H9 (cell line): Measurements from ENCODE around the gene RAB30. TPM values are rescaled to one million over a fixed set of nuclear protein-coding genes. Genes with fewer than 3 reads are reported as not detected.

Experiments used
- DNase-seq: peaks from one replicate; pipeline ENCODE4 v3.0.0-alpha.2; 2017
- H2AFZ ChIP-seq: one replicate; pipeline ENCODE4 v1.6.1; 2013; ENCODE audit warnings: mild to moderate bottlenecking, low read length, control low read depth, moderate library complexity
- H2AK5ac ChIP-seq: 2 replicates; pipeline ENCODE4 v1.6.1; 2013; ENCODE audit warnings: low read length, control low read depth, mixed read lengths; ENCODE audit not compliant: insufficient read length
- H2BK120ac ChIP-seq: one replicate; pipeline ENCODE4 v1.6.1; 2013; ENCODE audit warnings: low read depth, mild to moderate bottlenecking, low read length, control low read depth, inconsistent platforms; ENCODE audit not compliant: poor library complexity, severe bottlenecking
- H2BK12ac ChIP-seq: 2 replicates; pipeline ENCODE4 v1.6.1; 2013; ENCODE audit warnings: low read length, control low read depth, mixed read lengths, low read depth; ENCODE audit not compliant: insufficient read length
- H2BK15ac ChIP-seq: 2 replicates; pipeline ENCODE4 v1.6.1; 2013; ENCODE audit warnings: low read depth, low read length, control low read depth
- H2BK20ac ChIP-seq: one replicate; pipeline ENCODE4 v1.6.1; 2013; ENCODE audit warnings: low read depth, mild to moderate bottlenecking, low read length, control low read depth, inconsistent platforms; ENCODE audit not compliant: poor library complexity, severe bottlenecking
- H2BK5ac ChIP-seq: 2 replicates; pipeline ENCODE4 v1.6.1; 2013; ENCODE audit warnings: low read length, control low read depth, mixed read lengths; ENCODE audit not compliant: insufficient read length
- H3K14ac ChIP-seq: 2 replicates; pipeline ENCODE4 v1.6.1; 2013; ENCODE audit warnings: low read length, control low read depth; ENCODE audit not compliant: insufficient read depth
- H3K18ac ChIP-seq: 2 replicates; pipeline ENCODE4 v1.6.1; 2013; ENCODE audit warnings: low read depth, mild to moderate bottlenecking, mixed read lengths, low read length, control low read depth; ENCODE audit not compliant: insufficient read length
- H3K23ac ChIP-seq: 2 replicates; pipeline ENCODE4 v1.6.1; 2013; ENCODE audit warnings: low read length, control low read depth, mixed read lengths, low read depth; ENCODE audit not compliant: insufficient read length
- H3K23me2 ChIP-seq: 2 replicates; pipeline ENCODE4 v1.6.1; 2013; ENCODE audit warnings: low read depth, mild to moderate bottlenecking, mixed read lengths, low read length, control low read depth; ENCODE audit not compliant: insufficient read length, poor library complexity, severe bottlenecking
- H3K27ac ChIP-seq: 2 replicates; pipeline ENCODE4 v1.5.1; 2013; ENCODE audit warnings: low read length, control low read depth, mixed read lengths, low read depth; ENCODE audit not compliant: insufficient read length
- H3K27me3 ChIP-seq: 2 replicates; pipeline ENCODE4 v1.6.1; 2013; ENCODE audit warnings: low read length, control low read depth, inconsistent platforms; ENCODE audit not compliant: insufficient read depth
- H3K4ac ChIP-seq: 2 replicates; pipeline ENCODE4 v1.6.1; 2013; ENCODE audit warnings: low read depth, mild to moderate bottlenecking, control low read depth, inconsistent platforms, low read length, moderate library complexity
- H3K4me1 ChIP-seq: 2 replicates; pipeline ENCODE4 v1.6.1; 2013; ENCODE audit warnings: low read length, control low read depth, inconsistent platforms; ENCODE audit not compliant: insufficient read depth
- H3K4me2 ChIP-seq: 2 replicates; pipeline ENCODE4 v1.6.1; 2013; ENCODE audit warnings: low read length, control low read depth, mixed read lengths; ENCODE audit not compliant: insufficient read length, insufficient read depth
- H3K56ac ChIP-seq: 2 replicates; pipeline ENCODE4 v1.6.1; 2013; ENCODE audit warnings: low read depth, mild to moderate bottlenecking, mixed read lengths, low read length, control low read depth; ENCODE audit not compliant: insufficient read length
- H3K79me1 ChIP-seq: 2 replicates; pipeline ENCODE4 v1.6.1; 2013; ENCODE audit warnings: low read depth, mild to moderate bottlenecking, moderate library complexity, low read length, control low read depth, inconsistent platforms; ENCODE audit not compliant: insufficient read depth, poor library complexity, severe bottlenecking
- H3K79me2 ChIP-seq: 2 replicates; pipeline ENCODE4 v1.6.1; 2013; ENCODE audit warnings: low read length, control low read depth, inconsistent platforms; ENCODE audit not compliant: insufficient read depth
- H3K9ac ChIP-seq: 2 replicates; pipeline ENCODE4 v1.6.1; 2013; ENCODE audit warnings: low read length, control low read depth, mixed read lengths; ENCODE audit not compliant: insufficient read length; ENCODE audit errors: extremely low read depth
- H3K9me3 ChIP-seq: one replicate; pipeline ENCODE4 v1.6.1; 2013; ENCODE audit warnings: low read depth, low read length, inconsistent platforms; ENCODE audit not compliant: control insufficient read depth
- H3T11ph ChIP-seq: one replicate; pipeline ENCODE4 v1.6.1; 2013; ENCODE audit warnings: mild to moderate bottlenecking, low read length, control low read depth, inconsistent platforms
- H4K20me1 ChIP-seq: one replicate; pipeline ENCODE4 v1.6.1; 2013; ENCODE audit not compliant: control insufficient read depth, insufficient read length, insufficient read depth
- H4K5ac ChIP-seq: 2 replicates; pipeline ENCODE4 v1.6.1; 2013; ENCODE audit warnings: low read depth, mild to moderate bottlenecking, mixed read lengths, low read length, control low read depth; ENCODE audit not compliant: insufficient read length
- H4K8ac ChIP-seq: replicated peaks from 2 replicates; pipeline ENCODE4 v1.6.1; 2013; ENCODE audit warnings: low read length, control low read depth, mixed read lengths, low read depth; ENCODE audit not compliant: insufficient read length
- H4K91ac ChIP-seq: 2 replicates; pipeline ENCODE4 v1.6.1; 2013; ENCODE audit warnings: low read depth, mild to moderate bottlenecking, moderate library complexity, mixed read lengths, low read length, control low read depth; ENCODE audit not compliant: insufficient read length
- H3K27ac Mint-ChIP-seq, 3 experiments: 2 replicates in 2 of 3; 3 replicates in 1 of 3; pipeline ENCODE4 v1.8.0; 2020 to 2021; ENCODE audit warnings: mixed read lengths in 3 of 3, mild to moderate bottlenecking in 1 of 3, moderate library complexity in 1 of 3
- H3K27me3 Mint-ChIP-seq: 2 replicates; pipeline ENCODE4 v1.8.0; 2021; ENCODE audit warnings: low read depth, mild to moderate bottlenecking, moderate library complexity, mixed read lengths
- H3K36me3 Mint-ChIP-seq, 3 experiments: 2 replicates in 2 of 3; 3 replicates in 1 of 3; pipeline ENCODE4 v1.8.0; 2020 to 2021; ENCODE audit warnings: low read depth in 3 of 3, mixed read lengths in 3 of 3; ENCODE audit not compliant: insufficient read depth in 1 of 3
- H3K4me1 Mint-ChIP-seq, 2 experiments: 2 replicates each; pipeline ENCODE4 v1.8.0; 2020; ENCODE audit warnings: mixed read lengths in 2 of 2
- H3K4me3 Mint-ChIP-seq, 2 experiments: 2 replicates in 1 of 2; 3 replicates in 1 of 2; pipeline ENCODE4 v1.8.0; 2020 to 2021; ENCODE audit warnings: mild to moderate bottlenecking in 2 of 2, mixed read lengths in 2 of 2, moderate library complexity in 1 of 2
- H3K9me3 Mint-ChIP-seq, 2 experiments: 2 replicates in 1 of 2; 3 replicates in 1 of 2; pipeline ENCODE4 v1.8.0; 2020; ENCODE audit warnings: mild to moderate bottlenecking in 2 of 2, mixed read lengths in 2 of 2, moderate library complexity in 1 of 2
- WGBS: extraction: QIAGEN DNeasy Blood & Tissue Kit; methylation state at CpG from one replicate; pipeline ENCODE4 v1.1.7; 2013; ENCODE audit warnings: missing lambda C conversion rate, low lambda C conversion rate, mixed read lengths; ENCODE audit not compliant: insufficient read length; ENCODE audit errors: extremely low coverage; 5-methylcytosine and 5-hydroxymethylcytosine counted together
- total RNA-seq: library from RNA; stranded (reverse); gene quantifications from 2 replicates; pipeline ENCODE4 v1.2.1, GENCODE V29; 2021
- TF ChIP-seq, protein P1 (sequence below): fragments of 200-600 bp; sonication (generic); conservative IDR thresholded peaks from 3 replicates; pipeline ENCODE4 v1.8.0; 2021; ENCODE audit warnings: antibody characterized with exemption, mild to moderate bottlenecking

The RAB30 gene
- total RNA-seq, 1 experiment from 2014 or later, result 4.8 TPM

DNA sequence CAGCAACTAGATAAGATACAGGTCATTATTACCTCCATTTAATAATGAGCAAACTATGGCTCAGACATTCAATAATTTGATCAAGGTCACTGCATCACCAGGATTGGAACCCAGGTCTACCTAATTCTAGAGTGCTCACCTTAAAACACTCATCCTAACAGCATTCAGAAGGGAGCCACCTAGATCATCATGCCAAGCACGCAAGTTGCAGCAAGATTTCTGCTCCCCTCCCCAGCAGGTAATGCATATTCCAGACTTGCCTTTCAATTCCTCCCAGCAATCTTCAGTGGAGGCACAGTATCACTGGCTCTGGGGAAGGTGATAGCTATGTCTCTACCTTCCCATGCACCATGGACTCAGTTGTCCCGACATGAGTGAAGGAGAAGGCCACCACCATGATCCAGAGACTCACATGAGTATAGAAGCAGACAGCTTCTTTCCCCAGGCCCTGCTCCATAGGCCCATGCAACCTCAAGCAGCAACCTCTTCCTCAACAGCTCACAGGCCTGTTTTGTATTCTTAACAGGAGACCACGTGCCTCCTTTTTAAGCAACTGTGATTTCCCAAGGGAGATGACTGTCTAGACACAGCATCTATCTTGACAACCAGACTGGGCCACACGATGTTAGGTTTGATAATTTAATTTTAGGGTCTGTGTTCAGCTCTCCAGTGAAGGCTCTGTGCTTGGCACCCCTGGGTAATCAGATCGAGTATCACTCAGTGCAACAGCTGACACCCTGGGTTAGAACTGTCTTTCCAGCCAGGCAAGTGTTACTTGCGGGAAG lies 36.4 kb downstream of the RAB30 start:
- 0 out of 7 replicates have a peak overlapping the region, but pooled peaks of 1 of the 3 experiments have one; percentile 35 for H3K27ac Mint-ChIP-seq
- no peak overlapping the region for H3K4ac ChIP-seq
- H3K27me3 ChIP-seq, result no peaks in the 10 kb centered on the region
- peaks cover 2% of the 10 kb centered on the region for H3K4me1 ChIP-seq
- no peak overlapping the region for H3K9ac ChIP-seq
- H3K9me3 Mint-ChIP-seq, result no peaks in the 10 kb centered on the region
- no peak overlapping the region for H2BK15ac ChIP-seq
- H2BK20ac ChIP-seq, result no peak overlapping the region
- H2BK12ac ChIP-seq, result no peak overlapping the region
- H3K4me3 Mint-ChIP-seq, result no peak overlapping the region
- no peaks in the 10 kb centered on the region for H3K36me3 Mint-ChIP-seq
- H4K8ac ChIP-seq, result no peak overlapping the region
- no peak overlapping the region for H3K27ac ChIP-seq
- TF ChIP-seq, protein P1, sequence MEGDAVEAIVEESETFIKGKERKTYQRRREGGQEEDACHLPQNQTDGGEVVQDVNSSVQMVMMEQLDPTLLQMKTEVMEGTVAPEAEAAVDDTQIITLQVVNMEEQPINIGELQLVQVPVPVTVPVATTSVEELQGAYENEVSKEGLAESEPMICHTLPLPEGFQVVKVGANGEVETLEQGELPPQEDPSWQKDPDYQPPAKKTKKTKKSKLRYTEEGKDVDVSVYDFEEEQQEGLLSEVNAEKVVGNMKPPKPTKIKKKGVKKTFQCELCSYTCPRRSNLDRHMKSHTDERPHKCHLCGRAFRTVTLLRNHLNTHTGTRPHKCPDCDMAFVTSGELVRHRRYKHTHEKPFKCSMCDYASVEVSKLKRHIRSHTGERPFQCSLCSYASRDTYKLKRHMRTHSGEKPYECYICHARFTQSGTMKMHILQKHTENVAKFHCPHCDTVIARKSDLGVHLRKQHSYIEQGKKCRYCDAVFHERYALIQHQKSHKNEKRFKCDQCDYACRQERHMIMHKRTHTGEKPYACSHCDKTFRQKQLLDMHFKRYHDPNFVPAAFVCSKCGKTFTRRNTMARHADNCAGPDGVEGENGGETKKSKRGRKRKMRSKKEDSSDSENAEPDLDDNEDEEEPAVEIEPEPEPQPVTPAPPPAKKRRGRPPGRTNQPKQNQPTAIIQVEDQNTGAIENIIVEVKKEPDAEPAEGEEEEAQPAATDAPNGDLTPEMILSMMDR, result no peak
- peaks cover 12 to 18% of the 10 kb centered on the region in 2 experiments for H3K4me1 Mint-ChIP-seq
- no CpG with 5 or more reads among the region's 6 CpGs for WGBS
- no peaks in the 10 kb centered on the region for H3K79me1 ChIP-seq
- no peak overlapping the region for H3K23ac ChIP-seq
- no peak overlapping the region for H4K5ac ChIP-seq
- no peak overlapping the region for H2BK120ac ChIP-seq
- no peak overlapping the region for H3K4me2 ChIP-seq
- H2BK5ac ChIP-seq, result no peak overlapping the region
- H4K91ac ChIP-seq, result no peak overlapping the region
- H3K23me2 ChIP-seq, result no peaks in the 10 kb centered on the region
- H3K14ac ChIP-seq, result no peak overlapping the region
- H3K9me3 ChIP-seq, result no peaks in the 10 kb centered on the region
- no peak overlapping the region for H2AK5ac ChIP-seq
- no peaks in the 10 kb centered on the region for H4K20me1 ChIP-seq
- no peak overlapping the region for H3K56ac ChIP-seq
- no peaks in the 10 kb centered on the region for H3K27me3 Mint-ChIP-seq
- no peaks in the 10 kb centered on the region for H3K79me2 ChIP-seq
- H3K18ac ChIP-seq, result no peak overlapping the region
- H2AFZ ChIP-seq, result no peak overlapping the region
- no peak overlapping the region for H3T11ph ChIP-seq
- no peak for DNase-seq
